ENCODE data around the gene HDAC4. TPM values are rescaled to one million over a fixed set of nuclear protein-coding genes. Genes with fewer than 3 reads are reported as not detected.

Gene HDAC4
- total and polyA plus RNA-seq, 2 donors from 2014 or later, result 2.2 to 56.8 TPM

- no peaks in the 10 kb centered on the region for H3K9me3 ChIP-seq (ENCODE audit: control insufficient read depth in 2 of 3, insufficient read depth in 1 of 3, low read length in 3 of 3)
- H3K9ac ChIP-seq (ENCODE audit: low read length in 3 of 3), result no peak overlapping the region
- FAIRE-seq (no peak), DNase-seq (no peak)
- intact Hi-C loops (cut with DNase I), result no loop called here
- no peak for TF ChIP-seq CTCF (IDR thresholded peaks at IDR 0.05; ENCODE audit: borderline replicate concordance, extremely low read depth, insufficient read depth)
- no peaks in the 10 kb centered on the region for H3K4me1 ChIP-seq (ENCODE audit: control insufficient read depth in 2 of 3, insufficient read depth in 2 of 3, low read depth in 1 of 3, low read length in 3 of 3)
- H3K27me3 ChIP-seq (ENCODE audit: control insufficient read depth, insufficient read depth, low read length), result no peaks in the 10 kb centered on the region
- no peak overlapping the region for H3K27ac ChIP-seq (ENCODE audit: low read depth in 2 of 2, low read length in 2 of 2)
- no peak overlapping the region for H3K4me3 ChIP-seq (ENCODE audit: low read length in 3 of 3)
- peaks cover 2 to 16% (median 3%) of the 10 kb centered on the region in 3 donors for H3K36me3 ChIP-seq (ENCODE audit: control insufficient read depth in 2 of 3, insufficient read depth in 3 of 3, low read length in 3 of 3)
Observed at GRCh38 chr2:239139101-239139500, 261.7 kb downstream of the HDAC4 start.

DNA sequence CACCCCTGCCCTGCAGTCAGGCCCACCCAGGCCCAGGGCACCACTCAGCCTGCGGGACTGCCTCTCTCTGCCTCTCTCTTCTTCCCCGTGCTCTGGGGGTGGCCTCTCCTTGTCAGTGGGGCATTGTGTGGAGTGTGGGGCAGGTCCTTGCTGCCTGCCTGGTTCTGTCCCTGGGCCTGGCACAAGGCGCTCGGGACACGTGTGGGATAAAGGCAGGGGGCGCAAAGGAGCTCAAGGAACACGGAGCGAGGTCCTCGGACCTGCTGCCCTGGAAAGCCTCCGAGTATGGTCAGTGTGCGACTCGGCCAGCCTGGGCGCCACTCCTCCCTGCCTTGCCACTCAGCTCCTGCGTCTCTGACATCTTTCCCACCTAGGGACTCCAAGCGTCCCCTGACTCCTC is 262.2 kb downstream of the HDAC4 start:
- FAIRE-seq (no peak), DNase-seq (no peak)
- TF ChIP-seq CTCF (IDR thresholded peaks at IDR 0.05; ENCODE audit: borderline replicate concordance, extremely low read depth, insufficient read depth), result no peak
- Histone ChIP-seq H3K4me3 (ENCODE audit: low read length in 3 of 3) (no peak overlapping the region), H3K27me3 (ENCODE audit: control insufficient read depth, insufficient read depth, low read length) (no peaks in the 10 kb centered on the region), H3K36me3 (ENCODE audit: control insufficient read depth in 2 of 3, insufficient read depth in 3 of 3, low read length in 3 of 3) (peaks cover 2 to 17% (median 8%) of the 10 kb centered on the region in 3 donors), H3K9me3 (ENCODE audit: control insufficient read depth in 2 of 3, insufficient read depth in 1 of 3, low read length in 3 of 3) (no peaks in the 10 kb centered on the region), H3K9ac (ENCODE audit: low read length in 3 of 3) (no peak overlapping the region), H3K27ac (ENCODE audit: low read depth in 2 of 2, low read length in 2 of 2) (no peak overlapping the region), H3K4me1 (ENCODE audit: control insufficient read depth in 2 of 3, insufficient read depth in 2 of 3, low read depth in 1 of 3, low read length in 3 of 3) (no peaks in the 10 kb centered on the region)
- intact Hi-C loops (cut with DNase I), result no loop called here

- no peak for TF ChIP-seq CTCF (IDR thresholded peaks at IDR 0.05; ENCODE audit: borderline replicate concordance, extremely low read depth, insufficient read depth)
- no peak overlapping the region for H3K4me3 ChIP-seq (ENCODE audit: low read length in 3 of 3)
- no peak overlapping the region for H3K27ac ChIP-seq (ENCODE audit: low read depth in 2 of 2, low read length in 2 of 2)
- no peaks in the 10 kb centered on the region for H3K27me3 ChIP-seq (ENCODE audit: control insufficient read depth, insufficient read depth, low read length)
- DNase-seq, result no peak
- peaks cover 2 to 12% (median 8%) of the 10 kb centered on the region in 3 donors for H3K36me3 ChIP-seq (ENCODE audit: control insufficient read depth in 2 of 3, insufficient read depth in 3 of 3, low read length in 3 of 3)
- no peak for FAIRE-seq
- intact Hi-C loops (cut with DNase I), result no loop called here
- H3K4me1 ChIP-seq (ENCODE audit: control insufficient read depth in 2 of 3, insufficient read depth in 2 of 3, low read depth in 1 of 3, low read length in 3 of 3), result no peaks in the 10 kb centered on the region
- H3K9ac ChIP-seq (ENCODE audit: low read length in 3 of 3), result no peak overlapping the region
- H3K9me3 ChIP-seq (ENCODE audit: control insufficient read depth in 2 of 3, insufficient read depth in 1 of 3, low read length in 3 of 3), result no peaks in the 10 kb centered on the region
Observed at GRCh38 chr2:239137898-239138283, 262.9 kb downstream of the HDAC4 start.
